ENCODE measurements around the gene CARD10.
"Not testable (repeated sequence)": the region's sequence is repeated elsewhere in the genome, so short reads cannot be mapped to it uniquely, and the experiment has no call there.

The CARD10 gene

GRCh38 chr22:37552524-37553163, 33.4 kb upstream of the CARD10 start:
- no peak for DNase-seq

- DNase-seq, result no peak
Observed at GRCh38 chr22:37551981-37552380, 32.8 kb upstream of the CARD10 start.

- DNase-seq, result not testable (repeated sequence)
Observed at GRCh38 chr22:37550921-37551320, 31.7 kb upstream of the CARD10 start.

- no peak for DNase-seq
Observed at GRCh38 chr22:37549704-37550059, 30.5 kb upstream of the CARD10 start.

DNA sequence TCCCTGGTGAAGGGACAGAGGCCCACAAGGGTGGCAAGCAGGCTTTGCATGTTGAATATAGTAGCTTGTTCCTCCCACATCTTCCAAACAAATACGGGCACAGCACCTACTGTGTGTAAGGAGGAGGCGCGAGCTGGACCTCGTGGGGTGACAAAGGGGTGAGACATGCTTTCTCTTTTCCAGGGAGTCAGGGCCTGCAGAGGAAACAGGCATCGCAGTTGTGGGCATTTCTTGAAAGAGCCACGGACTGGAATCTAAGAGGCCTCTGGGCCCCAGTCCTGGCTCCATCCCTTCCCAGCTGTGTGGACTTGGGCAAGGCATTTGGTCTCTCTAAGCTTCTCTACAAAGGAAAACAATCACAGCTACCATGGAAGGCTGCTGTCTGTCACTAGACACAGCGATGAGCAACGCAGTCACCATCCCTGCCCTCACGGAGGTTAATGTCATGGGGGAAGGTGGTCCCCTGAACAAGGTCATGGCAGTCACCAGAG, 28.1 kb upstream of the CARD10 start:
- DNase-seq, result no peak

- DNase-seq, result no peak
Observed at GRCh38 chr22:37546437-37547250, 27.4 kb upstream of the CARD10 start.

GRCh38 chr22:37545703-37546436, 26.7 kb upstream of the CARD10 start:
- DNase-seq, result no peak

GRCh38 chr22:37544955-37545702, 25.9 kb upstream of the CARD10 start:
- DNase-seq, result peak; percentile 26 to 36

GRCh38 chr22:37542959-37543358, 23.7 kb upstream of the CARD10 start:
- DNase-seq, result no peak

GRCh38 chr22:37542416-37542815, 23.2 kb upstream of the CARD10 start:
- DNase-seq, result not testable (repeated sequence)

DNA sequence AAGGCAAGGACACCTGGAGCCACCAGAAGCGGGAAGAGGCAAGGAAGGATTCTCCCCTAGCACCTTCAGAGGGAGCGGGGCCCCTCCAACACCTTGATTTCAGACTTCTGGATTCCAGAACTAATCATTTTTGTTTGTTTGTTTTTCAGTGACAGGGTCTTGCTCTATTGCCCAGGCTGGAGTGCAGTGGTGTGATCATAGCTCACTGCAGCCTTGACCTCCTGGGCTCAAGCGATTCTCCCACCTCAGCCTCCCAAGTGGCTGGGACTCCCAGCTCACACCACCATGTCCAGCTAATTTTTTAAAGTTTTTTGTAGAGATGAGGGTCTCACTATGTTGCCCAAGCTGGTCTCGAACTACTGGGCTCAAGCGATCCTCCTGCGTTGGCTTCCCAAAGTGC, 20.6 kb upstream of the CARD10 start:
- DNase-seq, result not testable (repeated sequence)

- DNase-seq, result peak; percentile 84 to 88
Observed at GRCh38 chr22:37538590-37539357, 19.6 kb upstream of the CARD10 start.

DNA sequence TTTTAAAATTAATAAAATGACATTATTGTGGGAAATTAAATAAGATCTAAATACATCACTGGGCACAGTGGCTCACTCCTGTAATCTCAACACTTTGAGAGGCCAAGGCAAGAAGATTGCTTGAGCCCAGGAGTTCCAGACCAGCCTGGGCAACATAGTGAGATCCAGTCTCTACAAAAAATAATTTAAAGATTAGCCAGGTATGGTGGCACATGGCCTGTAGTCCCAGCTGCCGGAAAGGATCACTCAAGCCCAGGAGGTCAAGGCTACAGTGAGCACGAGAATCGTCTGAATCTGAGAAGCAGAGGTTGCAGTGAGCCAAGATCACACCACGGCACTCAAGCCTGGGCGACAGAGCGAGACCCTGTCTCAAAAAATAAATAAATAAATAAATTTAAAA, 15.9 kb upstream of the CARD10 start:
- DNase-seq, result no peak

DNA sequence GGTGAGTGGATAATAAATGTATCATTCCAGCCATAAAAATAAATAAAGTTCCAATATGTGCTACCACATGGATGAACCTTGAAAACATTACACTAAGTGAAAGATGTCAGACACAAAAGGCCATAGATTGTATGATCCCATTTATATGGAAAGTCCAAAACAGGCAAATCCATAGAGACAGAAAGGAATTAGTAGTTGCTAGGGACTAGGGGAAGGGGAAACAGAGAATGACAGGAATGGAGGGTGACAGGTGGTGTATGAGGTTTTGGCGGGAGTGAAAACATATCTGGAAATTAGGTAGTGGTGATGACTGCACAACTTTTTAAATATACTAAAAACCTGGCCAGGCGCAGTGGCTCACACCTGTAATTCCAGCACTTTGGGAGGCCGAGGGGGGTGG, 15.2 kb upstream of the CARD10 start:
- DNase-seq, result no peak

DNA sequence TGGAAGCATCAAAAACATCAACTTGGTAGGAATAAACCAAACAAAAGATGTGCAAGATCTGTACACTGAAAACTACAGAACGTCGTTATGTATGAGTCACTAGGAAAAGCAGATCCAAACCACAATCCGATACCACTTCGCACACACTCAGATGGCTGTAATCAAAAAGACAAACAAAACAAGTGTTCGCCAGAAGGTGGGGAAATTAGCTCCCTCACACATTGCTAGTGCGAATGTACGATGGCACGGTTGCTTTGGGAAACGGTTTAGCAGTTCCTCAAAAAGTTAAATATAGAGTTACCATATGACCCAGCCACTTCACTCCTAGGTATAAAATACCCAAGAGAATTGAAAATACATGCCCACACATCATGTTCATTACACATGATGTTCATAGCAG, 14.8 kb upstream of the CARD10 start:
- DNase-seq, result no peak

DNA sequence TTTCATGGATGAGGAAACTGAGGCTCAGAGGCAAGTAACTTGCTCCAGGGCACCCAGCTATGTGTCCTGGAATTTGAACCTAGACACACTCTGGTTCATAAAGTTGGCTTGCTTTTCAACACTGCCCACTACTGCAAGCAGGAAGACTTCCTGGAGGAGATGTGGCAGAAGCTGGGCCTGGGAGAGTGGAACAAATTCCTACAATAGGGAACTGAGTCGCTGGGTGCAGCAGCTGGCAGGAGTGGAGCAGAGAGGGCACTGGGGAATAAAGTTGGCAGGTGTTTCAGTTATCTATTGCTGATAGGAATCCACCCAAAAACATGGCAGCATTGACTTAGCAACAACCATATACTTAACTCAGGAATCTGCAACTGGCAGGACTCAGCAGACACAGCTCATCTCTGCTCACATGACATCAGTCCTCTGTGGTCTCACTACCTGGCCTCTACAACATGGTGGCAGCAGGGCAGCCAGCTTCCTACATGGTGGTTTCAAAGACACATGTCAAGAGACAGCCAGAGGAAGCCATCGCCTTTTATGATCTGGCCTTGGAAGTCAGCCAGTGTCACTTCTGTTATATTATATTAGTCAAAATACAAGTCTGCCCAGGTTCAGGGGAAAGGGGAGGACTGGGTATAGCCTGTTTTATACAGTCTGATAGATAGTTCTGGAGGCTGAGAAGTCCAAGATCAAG, 10.6 kb upstream of the CARD10 start:
- no peak for DNase-seq

DNA sequence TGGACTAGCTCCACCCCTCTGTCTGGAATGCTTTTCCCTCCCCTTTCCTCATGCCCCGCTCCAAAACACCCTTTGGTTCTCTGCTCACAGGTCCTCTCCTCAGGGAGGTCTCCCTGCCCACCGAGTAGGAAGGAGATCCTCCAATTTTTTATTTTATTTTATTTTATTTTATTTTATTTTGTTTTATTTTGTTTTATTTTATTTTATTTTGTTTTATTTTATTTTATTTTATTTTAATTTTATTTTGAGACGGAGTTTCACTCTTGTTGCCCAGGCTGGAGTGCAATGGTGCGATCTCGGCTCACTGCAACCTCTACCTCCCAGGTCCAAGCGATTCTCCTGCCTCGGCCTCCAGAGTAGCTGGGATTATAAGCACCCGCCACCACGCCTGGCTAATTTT, 8.7 kb upstream of the CARD10 start:
- DNase-seq, result not testable (repeated sequence)

DNA sequence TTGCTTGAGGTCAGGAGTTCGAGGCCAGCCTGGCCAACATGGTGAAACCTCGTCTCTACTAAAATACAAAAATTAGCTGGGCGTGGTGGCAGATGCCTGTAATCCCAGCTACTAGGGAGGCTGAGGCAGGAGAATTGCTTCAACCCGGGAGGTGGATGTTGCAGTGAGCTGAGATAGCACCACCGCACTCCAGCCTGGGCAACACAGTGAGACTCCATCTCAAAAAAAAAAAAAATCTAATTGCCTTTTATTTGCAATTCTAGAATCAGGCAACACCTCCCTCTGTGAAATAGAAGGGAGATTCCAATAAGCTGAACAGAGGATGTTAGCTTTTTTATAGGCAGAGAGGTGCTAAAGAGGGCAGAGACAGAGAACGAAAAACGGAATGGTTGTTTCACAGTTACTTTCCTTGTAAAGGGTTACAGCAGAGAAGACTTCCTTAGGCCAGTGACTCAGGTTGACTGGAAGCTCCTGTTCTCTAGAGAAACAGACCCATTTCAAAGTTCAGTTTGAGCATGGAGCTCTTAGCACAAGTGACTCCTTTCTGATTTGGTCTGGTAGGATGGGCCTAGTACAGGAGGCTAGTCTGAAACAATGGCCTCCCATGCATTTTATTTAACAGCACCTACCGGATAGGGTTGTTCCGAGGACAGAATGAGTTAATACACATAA, 8.0 kb upstream of the CARD10 start:
- DNase-seq, result not testable (repeated sequence)

GRCh38 chr22:37526376-37526775, 7.2 kb upstream of the CARD10 start:
- no peak for DNase-seq

DNA sequence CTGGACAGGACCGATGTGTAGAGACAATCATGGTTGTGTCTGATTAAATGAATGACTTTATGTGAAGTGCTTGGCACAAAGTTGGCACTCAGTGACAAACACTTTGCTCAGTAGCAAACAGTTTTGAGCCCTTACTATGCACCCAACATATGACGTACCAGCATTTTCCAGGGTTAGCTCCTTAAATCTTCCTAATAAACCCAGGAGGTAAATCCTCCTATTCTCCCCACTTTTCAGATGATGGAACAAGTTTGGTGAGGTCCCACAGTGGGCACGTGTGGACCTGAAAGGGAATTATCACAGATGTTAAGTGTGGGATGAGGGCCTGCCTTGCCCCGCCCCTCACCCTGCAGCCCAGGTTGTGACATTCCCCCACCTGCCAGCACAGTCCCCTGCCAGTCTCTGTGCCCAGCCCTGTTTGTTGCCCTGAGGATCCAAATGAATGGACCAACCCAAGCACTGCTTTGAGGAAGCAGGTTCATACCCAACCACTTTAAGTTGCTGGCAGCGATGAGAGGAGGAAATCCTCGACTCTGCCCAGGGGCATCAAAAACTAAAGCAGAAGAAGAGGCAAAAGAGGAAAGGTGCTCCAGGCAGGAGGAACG, 6.6 kb upstream of the CARD10 start:
- no peak for DNase-seq
